Mesothelial cell of epicardium (in vitro differentiated cells): ENCODE measurements around the gene CEP72. TPM values are rescaled to one million over a fixed set of nuclear protein-coding genes. Genes with fewer than 3 reads are reported as not detected.

Source experiments
- DNase-seq, 2 experiments: peaks; one replicate each; pipeline ENCODE4 v3.0.0; 2021; ENCODE audit warnings: low spot score in 2 of 2; ENCODE audit not compliant: unreplicated experiment in 2 of 2
- H3K27ac Mint-ChIP-seq: 2 replicates; pipeline ENCODE4 v1.8.0; 2021; ENCODE audit warnings: mixed read lengths
- H3K27me3 Mint-ChIP-seq: 2 replicates; pipeline ENCODE4 v1.8.0; 2021; ENCODE audit warnings: low read depth, mixed read lengths
- H3K36me3 Mint-ChIP-seq: 2 replicates; pipeline ENCODE4 v1.8.0; 2021; ENCODE audit warnings: mixed read lengths
- H3K4me1 Mint-ChIP-seq: 2 replicates; pipeline ENCODE4 v1.8.0; 2021; ENCODE audit warnings: mixed read lengths
- H3K4me3 Mint-ChIP-seq: 2 replicates; pipeline ENCODE4 v1.8.0; 2021; ENCODE audit warnings: mild to moderate bottlenecking, moderate library complexity, mixed read lengths
- H3K9me3 Mint-ChIP-seq: 2 replicates; pipeline ENCODE4 v1.8.0; 2021; ENCODE audit warnings: mixed read lengths
- total RNA-seq: library from RNA; stranded (reverse); gene quantifications from 3 replicates; pipeline ENCODE4 v1.2.1, GENCODE V29; 2021
- TF ChIP-seq, protein P1 (sequence below): fragments of 200-600 bp; sonication (generic); IDR thresholded peaks from one replicate; pipeline ENCODE4 v1.5.0; 2021; ENCODE audit warnings: antibody characterized with exemption; ENCODE audit not compliant: unreplicated experiment

CEP72 gene
- total RNA-seq, 1 donor from 2014 or later, result 20.3 TPM

DNA sequence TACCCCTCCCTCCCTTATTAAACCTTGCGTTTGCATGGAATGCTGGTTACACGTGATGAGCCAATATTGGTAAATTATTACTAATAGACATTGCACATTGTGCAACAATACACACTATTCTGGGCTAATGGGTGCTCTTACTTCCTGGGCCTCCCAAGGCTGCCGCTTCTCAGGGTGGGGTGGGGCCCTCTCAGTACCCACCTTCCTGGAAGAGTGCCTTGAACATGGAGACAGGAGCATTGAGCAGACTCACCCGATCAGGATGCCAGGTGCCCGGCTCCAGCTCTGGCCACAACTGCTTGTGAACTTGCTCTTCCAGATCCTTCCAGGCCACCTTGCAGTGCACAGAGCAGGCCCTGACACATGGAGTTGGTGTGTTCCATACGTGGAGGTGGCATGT is 24.7 kb upstream of the CEP72 start:
- no peaks in the 10 kb centered on the region for H3K4me1 Mint-ChIP-seq
- TF ChIP-seq, protein P1, sequence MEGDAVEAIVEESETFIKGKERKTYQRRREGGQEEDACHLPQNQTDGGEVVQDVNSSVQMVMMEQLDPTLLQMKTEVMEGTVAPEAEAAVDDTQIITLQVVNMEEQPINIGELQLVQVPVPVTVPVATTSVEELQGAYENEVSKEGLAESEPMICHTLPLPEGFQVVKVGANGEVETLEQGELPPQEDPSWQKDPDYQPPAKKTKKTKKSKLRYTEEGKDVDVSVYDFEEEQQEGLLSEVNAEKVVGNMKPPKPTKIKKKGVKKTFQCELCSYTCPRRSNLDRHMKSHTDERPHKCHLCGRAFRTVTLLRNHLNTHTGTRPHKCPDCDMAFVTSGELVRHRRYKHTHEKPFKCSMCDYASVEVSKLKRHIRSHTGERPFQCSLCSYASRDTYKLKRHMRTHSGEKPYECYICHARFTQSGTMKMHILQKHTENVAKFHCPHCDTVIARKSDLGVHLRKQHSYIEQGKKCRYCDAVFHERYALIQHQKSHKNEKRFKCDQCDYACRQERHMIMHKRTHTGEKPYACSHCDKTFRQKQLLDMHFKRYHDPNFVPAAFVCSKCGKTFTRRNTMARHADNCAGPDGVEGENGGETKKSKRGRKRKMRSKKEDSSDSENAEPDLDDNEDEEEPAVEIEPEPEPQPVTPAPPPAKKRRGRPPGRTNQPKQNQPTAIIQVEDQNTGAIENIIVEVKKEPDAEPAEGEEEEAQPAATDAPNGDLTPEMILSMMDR, result no peak
- no peak for DNase-seq
- H3K36me3 Mint-ChIP-seq, result no peaks in the 10 kb centered on the region
- H3K4me3 Mint-ChIP-seq, result no peak overlapping the region
- no peaks in the 10 kb centered on the region for H3K9me3 Mint-ChIP-seq
- peaks cover 80% of the 10 kb centered on the region for H3K27me3 Mint-ChIP-seq
- H3K27ac Mint-ChIP-seq, result no peak overlapping the region

DNA sequence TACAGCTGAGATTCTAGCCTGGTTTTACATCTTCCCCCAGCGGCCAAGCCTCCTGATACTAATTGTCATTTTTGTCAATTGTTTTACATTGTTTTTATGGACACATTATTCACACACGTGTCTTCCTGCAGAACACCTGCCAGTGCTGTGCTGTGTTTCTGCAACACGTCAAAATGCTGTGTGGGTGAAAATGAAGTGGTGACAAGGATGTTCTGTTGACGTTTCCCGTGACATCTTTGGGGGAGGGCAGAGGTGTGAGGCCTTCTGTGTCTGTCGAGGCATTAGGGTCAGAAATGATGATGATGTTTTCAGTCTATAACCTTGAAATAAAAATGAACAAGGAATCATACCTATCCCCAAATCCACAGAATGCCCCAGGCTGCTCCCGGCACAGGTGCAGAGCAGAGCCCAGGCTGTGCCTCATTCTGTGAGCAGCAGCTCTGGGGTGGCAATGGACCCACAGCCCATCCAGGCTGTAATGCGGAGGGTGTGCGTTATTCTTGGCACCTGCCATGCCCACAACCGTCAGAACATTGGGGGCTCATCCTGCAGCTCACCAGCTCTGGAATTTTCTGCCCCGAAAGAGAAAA is 23.6 kb upstream of the CEP72 start:
- H3K36me3 Mint-ChIP-seq, result no peaks in the 10 kb centered on the region
- H3K27ac Mint-ChIP-seq, result no peak overlapping the region
- H3K9me3 Mint-ChIP-seq, result no peaks in the 10 kb centered on the region
- peaks cover 80% of the 10 kb centered on the region for H3K27me3 Mint-ChIP-seq
- no peaks in the 10 kb centered on the region for H3K4me1 Mint-ChIP-seq
- TF ChIP-seq, protein P1, result no peak
- no peak for DNase-seq
- no peak overlapping the region for H3K4me3 Mint-ChIP-seq

DNA sequence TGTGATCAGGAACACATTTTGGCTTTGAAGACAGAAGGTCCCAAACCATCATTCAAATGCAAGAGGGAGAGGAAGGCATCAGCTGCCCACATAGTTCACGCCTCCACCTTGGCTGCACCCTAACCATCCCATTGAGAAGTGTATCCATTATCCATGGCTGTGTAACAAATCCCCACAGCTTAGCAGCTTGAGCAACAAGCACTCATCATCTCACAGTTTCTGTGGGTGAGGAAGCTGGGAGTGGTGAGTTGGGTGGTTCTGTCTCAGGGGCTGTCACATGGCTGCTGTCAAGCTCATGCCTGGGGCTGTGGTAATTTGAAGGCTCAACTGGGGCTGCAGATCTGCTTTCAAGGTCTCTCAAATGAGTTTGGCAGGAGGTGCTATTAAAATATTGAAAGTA is 23.0 kb upstream of the CEP72 start:
- Mint-ChIP-seq H3K36me3 (no peaks in the 10 kb centered on the region), H3K4me1 (no peaks in the 10 kb centered on the region), H3K27ac (no peak overlapping the region), H3K4me3 (no peak overlapping the region), H3K9me3 (no peaks in the 10 kb centered on the region), H3K27me3 (peaks cover 85% of the 10 kb centered on the region)
- TF ChIP-seq, protein P1, result no peak
- DNase-seq, result no peak

DNA sequence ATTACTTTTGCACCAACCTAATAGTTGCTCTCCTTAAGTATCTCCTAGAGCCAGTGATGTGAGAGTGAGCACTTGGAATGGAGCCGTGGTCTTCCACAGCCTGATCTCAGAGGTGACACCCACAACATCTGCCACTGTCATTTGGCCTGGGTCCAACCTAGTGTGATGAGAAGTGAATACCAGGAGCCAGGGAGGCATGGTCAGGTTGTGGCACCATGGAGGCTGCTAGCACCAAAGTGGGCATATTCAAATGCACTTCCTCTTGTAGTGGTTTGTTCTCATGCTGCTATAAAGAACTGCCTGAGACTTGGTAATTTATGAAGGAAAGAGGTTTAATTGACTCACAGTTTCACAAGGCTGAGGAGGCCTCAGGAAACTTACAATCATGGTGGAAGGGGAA is 22.6 kb upstream of the CEP72 start:
- no peaks in the 10 kb centered on the region for H3K4me1 Mint-ChIP-seq
- no peak for DNase-seq
- no peaks in the 10 kb centered on the region for H3K36me3 Mint-ChIP-seq
- H3K4me3 Mint-ChIP-seq, result no peak overlapping the region
- TF ChIP-seq, protein P1, result no peak
- peaks cover 89% of the 10 kb centered on the region for H3K27me3 Mint-ChIP-seq
- H3K27ac Mint-ChIP-seq, result no peak overlapping the region
- H3K9me3 Mint-ChIP-seq, result no peaks in the 10 kb centered on the region

GRCh38 chr5:590346-590745 is 21.8 kb upstream of the CEP72 start:
- H3K9me3 Mint-ChIP-seq, result no peaks in the 10 kb centered on the region
- no peak overlapping the region for H3K27ac Mint-ChIP-seq
- H3K27me3 Mint-ChIP-seq, result peaks cover 94% of the 10 kb centered on the region
- H3K4me3 Mint-ChIP-seq, result no peak overlapping the region
- H3K36me3 Mint-ChIP-seq, result no peaks in the 10 kb centered on the region
- TF ChIP-seq, protein P1, result no peak
- H3K4me1 Mint-ChIP-seq, result no peaks in the 10 kb centered on the region
- no peak for DNase-seq

GRCh38 chr5:591746-592145 is 20.4 kb upstream of the CEP72 start:
- DNase-seq, result no peak
- H3K27me3 Mint-ChIP-seq, result peaks cover 97% of the 10 kb centered on the region
- no peak overlapping the region for H3K4me3 Mint-ChIP-seq
- H3K9me3 Mint-ChIP-seq, result no peaks in the 10 kb centered on the region
- H3K36me3 Mint-ChIP-seq, result no peaks in the 10 kb centered on the region
- TF ChIP-seq, protein P1, result no peak
- H3K4me1 Mint-ChIP-seq, result no peaks in the 10 kb centered on the region
- no peak overlapping the region for H3K27ac Mint-ChIP-seq
